HFF-Myc (cell line): ENCODE data around the gene PNMA8B.
"Not testable (repeated sequence)": the region's sequence is repeated elsewhere in the genome, so short reads cannot be mapped to it uniquely, and the experiment has no call there.

Experiments
- DNase-seq: peaks from one replicate; pipeline ENCODE4 v3.0.0-alpha.2; 2011; ENCODE audit warnings: low read depth; ENCODE audit errors: extremely low read depth
- H3K4me3 ChIP-seq: replicated peaks from 2 replicates; pipeline ENCODE4 v1.5.1; 2011; ENCODE audit warnings: low read depth, mild to moderate bottlenecking, control low read depth, low read length
- CTCF ChIP-seq: IDR thresholded peaks from 2 replicates; pipeline ENCODE4 v1.5.1; 2012; ENCODE audit warnings: mild to moderate bottlenecking, low read depth, low read length, control low read depth; ENCODE audit errors: missing control alignments

The PNMA8B gene

GRCh38 chr19:46497773-46498172 lies 2.1 kb upstream of the PNMA8B start:
- no peak overlapping the region for H3K4me3 ChIP-seq
- no peak for TF ChIP-seq CTCF
- DNase-seq = no peak

GRCh38 chr19:46496886-46497285 lies 1.2 kb upstream of the PNMA8B start:
- not testable (repeated sequence) for H3K4me3 ChIP-seq, DNase-seq

GRCh38 chr19:46496304-46496703 lies 637 bp upstream of the PNMA8B start:
- DNase-seq = no peak
- H3K4me3 ChIP-seq = no peak overlapping the region
- TF ChIP-seq CTCF = no peak

- DNase-seq = no peak
- TF ChIP-seq CTCF = no peak
- peak overlapping the region; percentile 38 for H3K4me3 ChIP-seq
Measured at GRCh38 chr19:46494941-46495785, 504 bp downstream of the PNMA8B start.

- TF ChIP-seq CTCF = no peak
- DNase-seq = no peak
- H3K4me3 ChIP-seq = no peak overlapping the region
Measured at GRCh38 chr19:46494146-46494940, 1.3 kb downstream of the PNMA8B start.

GRCh38 chr19:46493236-46494145 lies 2.2 kb downstream of the PNMA8B start:
- H3K4me3 ChIP-seq = no peak overlapping the region
- TF ChIP-seq CTCF = no peak
- DNase-seq = no peak
